RWPE2 (cell line): Measurements from ENCODE around the gene DNAJC17.
A peak's percentile ranks its signal among the peaks of the same experiment; 100 is the strongest.

Source experiments
- ATAC-seq: fragments of 200-7000 bp; cut with Tn5 transposase; 3 replicates; pipeline ENCODE4 v1.9.1; 2021; ENCODE audit warnings: low read depth
- DNase-seq: peaks from one replicate; pipeline ENCODE4 v3.0.0-alpha.2; 2020; ENCODE audit warnings: low spot score
- H3K27ac ChIP-seq: fragments of 450-650 bp; 2 replicates; pipeline ENCODE4 v1.5.1; 2017; ENCODE audit warnings: mild to moderate bottlenecking; ENCODE audit not compliant: poor library complexity, severe bottlenecking
- H3K27me3 ChIP-seq: fragments of 250-450 bp; sonication (Bioruptor Pico); 2 replicates; pipeline ENCODE4 v1.5.1; 2021; ENCODE audit warnings: mild to moderate bottlenecking, moderate library complexity; ENCODE audit not compliant: insufficient read depth, poor library complexity, severe bottlenecking
- H3K36me3 ChIP-seq: fragments of 250-450 bp; sonication (Bioruptor Pico); 2 replicates; pipeline ENCODE4 v1.5.1; 2020; ENCODE audit warnings: low read depth, mild to moderate bottlenecking, moderate library complexity
- H3K4me1 ChIP-seq: fragments of 250-450 bp; sonication (Bioruptor Pico); 2 replicates; pipeline ENCODE4 v1.5.1; 2021; ENCODE audit warnings: mild to moderate bottlenecking, moderate library complexity; ENCODE audit not compliant: insufficient read depth, poor library complexity, severe bottlenecking
- H3K4me3 ChIP-seq: fragments of 250-450 bp; sonication (Bioruptor Pico); 2 replicates; pipeline ENCODE4 v1.5.1; 2021; ENCODE audit warnings: mild to moderate bottlenecking, moderate library complexity; ENCODE audit not compliant: severe bottlenecking
- H3K9me3 ChIP-seq: fragments of 250-450 bp; sonication (Bioruptor Pico); 2 replicates; pipeline ENCODE4 v1.5.1; 2021; ENCODE audit warnings: mild to moderate bottlenecking, moderate library complexity; ENCODE audit not compliant: severe bottlenecking
- TF ChIP-seq, protein P1 (sequence below): fragments of 450-650 bp; IDR thresholded peaks from one replicate; pipeline ENCODE4 v1.5.1; 2017; ENCODE audit warnings: mild to moderate bottlenecking, moderate library complexity; ENCODE audit not compliant: poor library complexity, severe bottlenecking

DNAJC17 gene

DNA sequence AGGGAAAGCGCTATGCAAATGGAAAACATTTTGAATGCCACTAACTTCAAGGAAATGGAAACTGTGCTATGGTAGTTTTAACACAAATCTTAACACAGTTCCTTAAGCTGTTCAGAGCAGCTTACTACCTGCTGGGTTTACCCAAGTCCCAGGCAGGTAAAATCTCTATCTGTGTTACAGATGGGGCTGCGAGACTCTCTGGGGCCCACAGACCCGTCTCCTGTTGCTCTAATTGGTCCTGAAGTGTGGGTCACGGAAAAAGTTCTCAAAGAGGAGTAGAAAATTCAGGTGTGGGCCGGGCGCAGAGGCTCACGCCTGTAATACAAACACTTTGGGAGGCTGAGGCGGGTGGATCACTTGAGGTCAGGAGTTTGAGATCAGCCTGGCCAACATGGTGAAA, 17.3 kb downstream of the DNAJC17 start:
- H3K4me3 ChIP-seq = no peak overlapping the region
- H3K36me3 ChIP-seq = peaks cover 27% of the 10 kb centered on the region
- H3K4me1 ChIP-seq = peaks cover 75% of the 10 kb centered on the region
- DNase-seq (no peak), ATAC-seq (no peak)
- TF ChIP-seq, protein P1, sequence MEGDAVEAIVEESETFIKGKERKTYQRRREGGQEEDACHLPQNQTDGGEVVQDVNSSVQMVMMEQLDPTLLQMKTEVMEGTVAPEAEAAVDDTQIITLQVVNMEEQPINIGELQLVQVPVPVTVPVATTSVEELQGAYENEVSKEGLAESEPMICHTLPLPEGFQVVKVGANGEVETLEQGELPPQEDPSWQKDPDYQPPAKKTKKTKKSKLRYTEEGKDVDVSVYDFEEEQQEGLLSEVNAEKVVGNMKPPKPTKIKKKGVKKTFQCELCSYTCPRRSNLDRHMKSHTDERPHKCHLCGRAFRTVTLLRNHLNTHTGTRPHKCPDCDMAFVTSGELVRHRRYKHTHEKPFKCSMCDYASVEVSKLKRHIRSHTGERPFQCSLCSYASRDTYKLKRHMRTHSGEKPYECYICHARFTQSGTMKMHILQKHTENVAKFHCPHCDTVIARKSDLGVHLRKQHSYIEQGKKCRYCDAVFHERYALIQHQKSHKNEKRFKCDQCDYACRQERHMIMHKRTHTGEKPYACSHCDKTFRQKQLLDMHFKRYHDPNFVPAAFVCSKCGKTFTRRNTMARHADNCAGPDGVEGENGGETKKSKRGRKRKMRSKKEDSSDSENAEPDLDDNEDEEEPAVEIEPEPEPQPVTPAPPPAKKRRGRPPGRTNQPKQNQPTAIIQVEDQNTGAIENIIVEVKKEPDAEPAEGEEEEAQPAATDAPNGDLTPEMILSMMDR = no peak
- no peaks in the 10 kb centered on the region for H3K9me3 ChIP-seq
- H3K27ac ChIP-seq = peak overlapping the region; percentile 96
- H3K27me3 ChIP-seq = no peaks in the 10 kb centered on the region

- Histone ChIP-seq H3K36me3 (peaks cover 32% of the 10 kb centered on the region), H3K27ac (peak overlapping the region; percentile 96), H3K9me3 (no peaks in the 10 kb centered on the region), H3K27me3 (no peaks in the 10 kb centered on the region), H3K4me3 (no peak overlapping the region), H3K4me1 (peaks cover 75% of the 10 kb centered on the region)
- DNase-seq = no peak
- TF ChIP-seq, protein P1 = no peak
- no peak for ATAC-seq
These were observed 18.2 kb downstream of the DNAJC17 start for GRCh38 chr15:40789119-40789518.

DNA sequence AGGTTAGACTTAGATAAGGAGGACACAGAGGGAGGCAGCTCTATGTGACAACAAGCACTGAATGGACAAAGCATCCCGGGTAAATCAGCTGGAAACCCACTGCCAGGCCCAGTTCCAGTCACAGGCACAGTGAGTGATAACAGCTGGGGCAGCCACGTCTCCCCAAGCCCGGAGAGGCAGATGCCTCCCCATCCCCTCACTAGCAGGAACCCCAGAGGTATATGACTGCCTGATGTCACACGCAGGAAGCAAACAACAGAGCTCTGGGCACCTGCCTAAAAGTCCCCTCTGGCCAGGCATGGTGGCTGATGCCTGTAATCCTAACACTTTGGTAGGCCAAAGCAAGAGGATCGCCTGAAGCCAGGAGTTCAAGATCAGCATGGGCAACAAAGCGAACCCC, 19.3 kb downstream of the DNAJC17 start:
- DNase-seq (no peak), ATAC-seq (no peak; the same call in 2 of the 3 replicates)
- H3K9me3 ChIP-seq = no peaks in the 10 kb centered on the region
- H3K36me3 ChIP-seq = peaks cover 32% of the 10 kb centered on the region
- H3K27ac ChIP-seq = peak overlapping the region; percentile 96
- H3K4me3 ChIP-seq = no peak overlapping the region
- TF ChIP-seq, protein P1 = no peak
- peaks cover 64% of the 10 kb centered on the region for H3K4me1 ChIP-seq
- no peaks in the 10 kb centered on the region for H3K27me3 ChIP-seq

DNA sequence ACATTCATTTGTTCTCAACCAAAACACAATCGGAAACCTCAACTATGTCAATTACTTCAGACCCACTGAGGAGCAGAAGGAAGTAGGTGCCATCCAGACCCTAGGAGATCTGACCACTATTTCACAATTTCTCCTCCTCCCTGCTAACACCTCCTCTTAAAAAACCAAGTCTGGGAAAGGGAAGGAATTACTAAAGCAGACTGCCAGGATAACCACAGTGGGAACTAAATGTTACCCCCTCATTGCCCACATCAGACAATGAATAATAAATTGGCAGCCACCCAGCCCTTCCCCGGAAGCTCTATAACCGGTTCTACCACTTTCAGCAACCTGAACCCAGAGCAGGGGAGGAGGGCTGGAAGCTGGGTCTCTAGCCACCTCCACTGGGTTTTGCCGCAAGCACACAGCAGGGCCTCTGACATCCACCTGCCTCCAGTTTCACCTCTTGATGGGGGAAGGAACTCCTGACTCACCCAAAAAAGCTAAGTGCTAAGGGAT, 19.9 kb downstream of the DNAJC17 start:
- Histone ChIP-seq H3K4me1 (peaks cover 61% of the 10 kb centered on the region), H3K27ac (peak overlapping the region; percentile 96), H3K4me3 (no peak overlapping the region), H3K27me3 (no peaks in the 10 kb centered on the region), H3K9me3 (no peaks in the 10 kb centered on the region), H3K36me3 (peaks cover 29% of the 10 kb centered on the region)
- ATAC-seq (peak; percentile 84), DNase-seq (peak; percentile 98)
- TF ChIP-seq, protein P1 = no peak

DNA sequence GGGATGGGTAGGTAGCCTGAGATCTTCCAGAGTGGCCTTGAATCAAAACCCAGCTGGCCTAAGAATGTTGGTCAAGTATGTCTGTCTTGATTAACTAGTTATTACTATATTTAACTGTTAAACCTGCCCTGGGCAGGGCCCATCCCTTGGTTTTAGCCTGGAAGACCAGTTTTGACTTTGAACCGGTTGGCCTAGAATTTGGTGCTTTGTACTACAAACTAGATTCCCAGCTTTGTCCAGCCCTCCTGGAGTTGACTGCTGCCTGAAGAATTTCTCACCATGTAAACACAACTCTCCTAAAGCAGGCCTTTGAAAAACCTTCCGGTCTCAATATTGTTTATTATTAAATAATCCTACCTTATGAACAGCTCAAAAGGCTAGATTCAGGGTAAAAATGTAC, 21.5 kb downstream of the DNAJC17 start:
- ATAC-seq (no peak), DNase-seq (no peak)
- Histone ChIP-seq H3K27ac (peak overlapping the region; percentile 96), H3K4me3 (no peak overlapping the region), H3K27me3 (no peaks in the 10 kb centered on the region), H3K36me3 (peaks cover 13% of the 10 kb centered on the region), H3K9me3 (no peaks in the 10 kb centered on the region), H3K4me1 (peaks cover 53% of the 10 kb centered on the region)
- TF ChIP-seq, protein P1 = no peak
